HCT116 (cell line): ENCODE results near the gene TRPM3.

Source experiments
- ELF1 ChIP-seq: IDR thresholded peaks from 2 replicates; pipeline ENCODE4 v1.6.1; 2012; ENCODE audit warnings: low read depth, borderline replicate concordance
- EZH2 ChIP-seq: fragments of 200-600 bp; sonication (generic); IDR thresholded peaks from 2 replicates; pipeline ENCODE4 v1.6.1; 2017; ENCODE audit warnings: antibody characterized with exemption, mixed run types
- POLR2A ChIP-seq: IDR thresholded peaks from 2 replicates; pipeline ENCODE4 v1.7.0; 2011; ENCODE audit warnings: borderline replicate concordance; ENCODE audit not compliant: insufficient read depth, insufficient read length; ENCODE audit errors: extremely low read depth
- TF ChIP-seq, protein P1 (sequence below), 3 experiments: fragments of 200-600 bp in 1 of 3; sonication (generic) in 1 of 3; IDR thresholded peaks in 2 of 3; conservative IDR thresholded peaks in 1 of 3; 2 replicates each; pipeline ENCODE4 v1.5.1; 2012 to 2017; ENCODE audit warnings: low read depth in 2 of 3, low read length in 2 of 3, antibody characterized with exemption in 1 of 3, borderline replicate concordance in 1 of 3, control low read depth in 1 of 3, mild to moderate bottlenecking in 1 of 3, mixed read lengths in 1 of 3, mixed run types in 1 of 3, moderate library complexity in 1 of 3; ENCODE audit not compliant: insufficient read depth in 1 of 3

DNA sequence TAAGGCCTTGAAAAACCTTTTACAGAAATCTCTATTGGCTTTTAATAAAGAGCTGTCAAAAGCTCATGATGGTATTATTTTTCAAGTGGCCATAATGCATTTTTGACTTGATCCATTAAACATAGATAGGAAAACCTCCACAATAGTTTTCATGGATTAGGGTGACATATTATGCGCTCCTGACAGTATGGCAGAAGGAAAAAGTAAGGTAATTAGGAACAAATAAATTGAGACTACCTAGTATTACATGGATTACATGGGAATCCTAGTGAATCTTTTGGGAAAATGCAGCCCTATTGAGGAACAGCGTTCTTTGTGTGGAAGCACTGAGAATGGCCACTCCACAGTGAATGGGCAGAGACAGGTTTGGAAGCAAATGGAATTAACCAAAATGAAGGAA, 171.2 kb downstream of the TRPM3 start:
- TF ChIP-seq, protein P1, sequence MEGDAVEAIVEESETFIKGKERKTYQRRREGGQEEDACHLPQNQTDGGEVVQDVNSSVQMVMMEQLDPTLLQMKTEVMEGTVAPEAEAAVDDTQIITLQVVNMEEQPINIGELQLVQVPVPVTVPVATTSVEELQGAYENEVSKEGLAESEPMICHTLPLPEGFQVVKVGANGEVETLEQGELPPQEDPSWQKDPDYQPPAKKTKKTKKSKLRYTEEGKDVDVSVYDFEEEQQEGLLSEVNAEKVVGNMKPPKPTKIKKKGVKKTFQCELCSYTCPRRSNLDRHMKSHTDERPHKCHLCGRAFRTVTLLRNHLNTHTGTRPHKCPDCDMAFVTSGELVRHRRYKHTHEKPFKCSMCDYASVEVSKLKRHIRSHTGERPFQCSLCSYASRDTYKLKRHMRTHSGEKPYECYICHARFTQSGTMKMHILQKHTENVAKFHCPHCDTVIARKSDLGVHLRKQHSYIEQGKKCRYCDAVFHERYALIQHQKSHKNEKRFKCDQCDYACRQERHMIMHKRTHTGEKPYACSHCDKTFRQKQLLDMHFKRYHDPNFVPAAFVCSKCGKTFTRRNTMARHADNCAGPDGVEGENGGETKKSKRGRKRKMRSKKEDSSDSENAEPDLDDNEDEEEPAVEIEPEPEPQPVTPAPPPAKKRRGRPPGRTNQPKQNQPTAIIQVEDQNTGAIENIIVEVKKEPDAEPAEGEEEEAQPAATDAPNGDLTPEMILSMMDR (IDR thresholded peaks at IDR 0.05 in 2 of 3, conservative IDR thresholded peaks at IDR 0.05 in 1 of 3; ENCODE audit: borderline replicate concordance in 1 of 3, insufficient read depth in 1 of 3, low read depth in 2 of 3, low read length in 2 of 3): no peak
- TF ChIP-seq ELF1 (no peak), EZH2 (no peak), POLR2A (no peak)
